ENCODE measurements around the gene COG4.
"Not testable (repeated sequence)": the region's sequence is repeated elsewhere in the genome, so short reads cannot be mapped to it uniquely, and the experiment has no call there.

COG4 gene

DNA sequence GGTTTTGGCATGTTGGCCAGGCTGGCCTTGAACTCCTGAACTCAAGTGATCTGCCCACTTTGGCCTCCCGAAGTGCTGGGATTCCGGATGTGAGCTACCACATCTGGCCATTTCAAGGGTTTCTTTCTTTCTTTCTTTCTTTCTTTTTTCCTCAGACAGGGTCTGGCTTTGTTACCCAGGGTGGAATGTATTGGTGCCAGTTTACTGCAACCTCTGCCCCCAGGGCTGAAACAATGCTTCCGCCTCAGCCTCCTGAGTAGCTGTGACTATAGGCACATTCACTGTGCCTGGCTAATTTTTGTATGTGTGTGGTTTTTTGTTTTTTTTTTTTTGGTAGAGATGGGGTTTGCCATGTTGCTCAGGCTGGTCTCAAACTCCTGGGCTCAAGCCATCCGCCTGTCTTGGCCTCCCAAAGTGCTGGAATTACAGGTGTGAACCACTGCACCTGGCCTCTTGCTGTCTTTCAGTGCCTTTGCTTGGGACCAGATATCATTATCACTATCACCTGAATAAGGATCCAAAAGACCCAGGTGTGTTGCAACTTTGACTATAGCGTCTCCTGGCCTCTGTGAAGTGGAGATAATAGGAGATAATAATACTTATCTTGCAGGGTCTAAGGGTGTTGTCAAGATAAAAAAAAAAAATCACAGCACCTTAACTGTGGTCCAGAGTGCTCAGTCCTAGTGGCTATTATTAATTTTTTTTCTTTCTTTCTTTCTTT, 65.7 kb downstream of the COG4 start:
- no peak overlapping the region for H3K27ac ChIP-seq
- no peak for DNase-seq (ENCODE audit: low spot score)

DNA sequence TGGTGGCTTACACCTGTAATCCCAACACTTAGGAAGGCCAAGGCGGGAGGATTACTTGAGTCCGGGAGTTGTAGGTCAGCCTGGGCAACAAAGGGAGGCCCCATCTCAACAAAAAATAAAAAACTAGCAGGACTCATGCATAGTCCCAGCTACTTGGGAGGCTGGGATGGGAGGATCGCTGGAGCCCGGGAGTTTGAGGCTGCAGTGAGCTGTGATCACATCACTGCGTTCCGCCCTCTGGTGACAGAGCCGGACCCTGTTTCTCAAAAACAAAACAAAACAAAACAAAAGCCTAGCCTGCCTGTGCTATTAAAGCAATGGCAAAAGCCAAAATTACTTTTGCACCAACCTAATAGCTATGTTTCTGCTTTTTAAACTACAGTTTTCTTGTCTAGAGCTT, 67.4 kb downstream of the COG4 start:
- TF ChIP-seq, protein P1, sequence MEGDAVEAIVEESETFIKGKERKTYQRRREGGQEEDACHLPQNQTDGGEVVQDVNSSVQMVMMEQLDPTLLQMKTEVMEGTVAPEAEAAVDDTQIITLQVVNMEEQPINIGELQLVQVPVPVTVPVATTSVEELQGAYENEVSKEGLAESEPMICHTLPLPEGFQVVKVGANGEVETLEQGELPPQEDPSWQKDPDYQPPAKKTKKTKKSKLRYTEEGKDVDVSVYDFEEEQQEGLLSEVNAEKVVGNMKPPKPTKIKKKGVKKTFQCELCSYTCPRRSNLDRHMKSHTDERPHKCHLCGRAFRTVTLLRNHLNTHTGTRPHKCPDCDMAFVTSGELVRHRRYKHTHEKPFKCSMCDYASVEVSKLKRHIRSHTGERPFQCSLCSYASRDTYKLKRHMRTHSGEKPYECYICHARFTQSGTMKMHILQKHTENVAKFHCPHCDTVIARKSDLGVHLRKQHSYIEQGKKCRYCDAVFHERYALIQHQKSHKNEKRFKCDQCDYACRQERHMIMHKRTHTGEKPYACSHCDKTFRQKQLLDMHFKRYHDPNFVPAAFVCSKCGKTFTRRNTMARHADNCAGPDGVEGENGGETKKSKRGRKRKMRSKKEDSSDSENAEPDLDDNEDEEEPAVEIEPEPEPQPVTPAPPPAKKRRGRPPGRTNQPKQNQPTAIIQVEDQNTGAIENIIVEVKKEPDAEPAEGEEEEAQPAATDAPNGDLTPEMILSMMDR (IDR thresholded peaks at IDR 0.05): no peak

More for the DNA sequence above, 65.7 kb downstream of the COG4 start:
- no peak overlapping the region for H3K4me3 ChIP-seq
- TF ChIP-seq, protein P1 (IDR thresholded peaks at IDR 0.05): no peak

GRCh38 chr16:70454222-70455034, 68.9 kb downstream of the COG4 start, which contains the start of gene FCSK:
Gene FCSK, plus strand, starts transcription at chr16:70454595. Its CDS starts 8,596 bp downstream, at chr16:70463191.
- TF ChIP-seq, protein P1 (IDR thresholded peaks at IDR 0.05): no peak
- Histone ChIP-seq H3K4me3 (peak within 1 kb of the TSS; percentile 95), H3K27ac (peak within 1 kb of the TSS; percentile 89)
- DNase-seq (ENCODE audit: low spot score): no peak

More for the DNA sequence above, 67.4 kb downstream of the COG4 start:
- DNase-seq (ENCODE audit: low spot score): no peak
- Histone ChIP-seq H3K4me3 (no peak overlapping the region), H3K27ac (no peak overlapping the region)

- TF ChIP-seq, protein P1 (IDR thresholded peaks at IDR 0.05): no peak
- no peak for DNase-seq (ENCODE audit: low spot score)
- Histone ChIP-seq H3K4me3 (peak overlapping the region; percentile 95), H3K27ac (peak overlapping the region in 1 of 2 donors; percentile 89)
Measured at GRCh38 chr16:70453892-70454221, 69.5 kb downstream of the COG4 start.

DNA sequence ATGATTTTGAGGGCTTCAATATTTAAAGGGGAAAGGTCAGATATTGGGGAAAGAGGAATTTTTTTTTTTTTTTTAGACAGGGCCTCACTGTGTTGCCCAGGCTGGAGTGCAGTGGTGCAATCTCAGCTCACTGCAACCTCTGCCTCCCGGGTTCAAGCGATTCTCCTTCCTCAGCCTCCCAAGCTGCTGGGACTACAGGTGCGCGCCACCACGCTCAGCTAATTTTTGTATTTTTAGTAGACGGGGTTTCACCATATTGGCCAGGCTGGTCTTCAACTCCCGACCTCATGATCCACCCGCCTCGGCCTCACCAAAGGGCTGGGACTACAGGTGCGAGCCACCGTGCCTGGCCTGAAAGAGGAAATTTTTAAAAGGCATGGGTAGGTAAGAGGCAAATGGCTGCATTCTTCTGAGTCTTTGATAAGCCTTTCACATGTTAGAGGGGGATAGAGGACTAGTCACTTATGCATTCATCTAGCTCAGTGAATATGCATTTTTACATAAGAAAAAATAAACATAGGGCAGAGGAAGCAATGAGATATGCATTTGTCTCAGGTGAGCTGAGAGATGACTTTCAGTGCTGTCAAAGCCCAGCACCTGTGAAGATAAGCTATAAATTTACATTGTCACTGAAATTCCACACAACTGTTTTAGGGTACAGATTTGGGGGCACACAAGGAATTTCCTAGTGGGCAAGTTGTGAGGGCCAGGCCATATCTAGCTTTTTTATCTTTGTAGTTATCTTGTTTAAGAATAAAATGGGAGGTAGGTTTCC, 70.0 kb downstream of the COG4 start:
- H3K4me3 ChIP-seq: peak overlapping the region; percentile 95
- no peak overlapping the region for H3K27ac ChIP-seq
- DNase-seq (ENCODE audit: low spot score): no peak
- TF ChIP-seq, protein P1 (IDR thresholded peaks at IDR 0.05): no peak

- H3K27ac ChIP-seq; DNase-seq (ENCODE audit: low spot score): not testable (repeated sequence)
- H3K4me3 ChIP-seq: peak overlapping the region; percentile 38
Measured at GRCh38 chr16:70451004-70451340, 72.4 kb downstream of the COG4 start.

GRCh38 chr16:70450142-70451003, 73.0 kb downstream of the COG4 start:
- H3K4me3 ChIP-seq: peak overlapping the region; percentile 38
- DNase-seq (ENCODE audit: low spot score); H3K27ac ChIP-seq: not testable (repeated sequence)

Measured in coronary artery (tissue), 2 donors.